GM18511 (cell line): Measurements from ENCODE around the gene CLDN10.
"Not testable (repeated sequence)": the region's sequence is repeated elsewhere in the genome, so short reads cannot be mapped to it uniquely, and the experiment has no call there.

Experiments used
- ATAC-seq: cut with Tn5 transposase; IDR thresholded peaks from one replicate; pipeline ENCODE4 v1.9.1; 2021; ENCODE audit warnings: mild to moderate bottlenecking, moderate library complexity; ENCODE audit not compliant: unreplicated experiment

Gene CLDN10

GRCh38 chr13:95540888-95541287 is 11.6 kb upstream of the CLDN10 start:
- ATAC-seq = no peak

GRCh38 chr13:95541308-95541707 is 11.2 kb upstream of the CLDN10 start:
- ATAC-seq = no peak

DNA sequence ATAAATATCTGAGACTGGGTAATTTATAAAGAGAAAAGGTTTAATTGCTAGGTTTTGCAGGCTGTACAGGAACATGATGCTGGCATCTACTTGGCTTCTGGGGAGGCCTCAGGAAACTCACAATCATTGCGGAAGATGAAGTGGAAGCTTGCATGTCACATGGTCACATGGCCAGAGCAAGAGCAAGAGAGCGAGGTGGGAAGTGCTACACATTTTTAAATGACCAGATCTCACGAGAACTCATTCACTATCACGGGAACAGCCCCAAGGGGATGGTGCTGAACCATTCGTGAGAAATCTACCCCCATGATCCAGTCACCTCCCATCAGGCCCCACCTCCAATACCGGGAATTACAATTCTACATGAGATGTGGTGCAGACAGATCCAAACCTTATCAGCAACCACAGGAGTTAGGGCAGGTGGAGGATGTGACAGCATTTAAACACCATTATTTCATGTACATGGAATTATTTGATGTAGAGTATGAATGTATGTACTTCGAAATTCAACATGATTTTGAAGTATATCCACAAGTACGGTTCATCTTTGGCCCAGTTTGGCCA is 10.5 kb upstream of the CLDN10 start:
- ATAC-seq = no peak

DNA sequence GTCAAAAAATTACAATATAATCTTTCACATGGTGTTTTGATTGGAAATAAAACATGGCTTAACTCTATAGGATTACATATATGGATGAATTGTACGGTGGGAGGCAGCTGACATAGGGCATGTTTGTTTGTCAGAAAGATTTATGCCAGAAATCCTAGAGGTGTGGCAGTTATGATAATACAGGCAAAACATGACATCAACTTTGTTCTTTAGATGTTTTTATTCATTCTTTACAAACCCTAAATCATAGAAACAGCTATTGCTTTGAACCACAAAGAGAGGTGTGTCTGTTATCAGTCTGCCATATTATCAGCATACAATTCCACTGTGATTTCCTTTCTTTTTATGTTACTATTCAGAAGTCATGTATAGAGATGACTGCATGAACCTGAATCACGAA is 8.2 kb upstream of the CLDN10 start:
- ATAC-seq = no peak

DNA sequence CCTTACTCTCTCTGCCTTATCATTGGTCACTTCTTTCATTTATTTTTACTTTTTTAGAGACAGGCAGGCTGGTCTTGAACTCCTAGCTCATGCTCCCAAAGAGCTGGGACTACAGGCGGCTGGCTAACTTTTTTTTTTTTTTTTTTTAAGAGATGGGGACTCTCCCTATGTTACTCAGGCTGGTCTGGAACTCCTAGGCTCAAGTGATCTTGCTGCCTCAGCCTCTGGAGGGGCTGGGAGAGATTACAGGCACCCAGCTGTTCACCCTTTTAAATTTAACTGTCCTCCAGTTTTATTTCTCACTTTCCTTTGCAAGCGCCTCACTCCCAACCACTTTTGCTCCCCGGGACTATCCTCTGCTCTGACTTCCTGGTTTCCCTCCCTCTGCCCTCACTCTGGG is 5.6 kb upstream of the CLDN10 start:
- no peak for ATAC-seq

DNA sequence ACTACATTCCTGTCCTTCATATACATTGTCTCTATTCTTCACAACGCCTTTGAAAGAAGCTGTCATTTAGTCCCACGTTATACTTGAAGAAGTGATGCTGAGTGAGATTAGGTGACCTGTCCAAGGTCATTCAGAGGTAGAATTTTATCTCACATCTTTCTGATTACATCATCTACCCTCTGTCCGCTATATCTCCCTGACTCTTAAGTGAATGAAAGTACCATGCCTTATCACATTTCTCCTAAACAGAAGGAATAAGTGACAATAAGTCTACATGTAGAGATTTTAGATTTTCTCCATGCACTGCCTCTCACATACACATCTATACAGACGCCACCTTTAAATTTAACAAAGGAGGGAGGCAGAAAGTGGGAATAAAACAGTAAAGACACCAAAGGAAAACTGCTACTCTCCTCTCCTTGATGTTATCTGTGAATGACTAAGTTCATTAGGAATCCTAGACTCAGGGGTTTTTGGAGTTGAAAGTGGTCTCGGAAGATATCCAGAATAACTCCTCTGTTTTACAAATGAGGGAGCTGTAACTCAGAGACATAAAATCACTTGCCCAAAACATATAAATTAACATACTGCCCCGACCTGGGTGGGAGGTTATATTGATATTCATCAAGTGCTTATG is 4.9 kb upstream of the CLDN10 start:
- ATAC-seq = no peak

GRCh38 chr13:95552208-95552538 is 347 bp upstream of the CLDN10 start:
- no peak for ATAC-seq

- ATAC-seq = no peak
Observed at GRCh38 chr13:95553581-95554385, 1.3 kb downstream of the CLDN10 start.

- ATAC-seq = no peak
Observed at GRCh38 chr13:95557013-95557412, 4.5 kb downstream of the CLDN10 start.

DNA sequence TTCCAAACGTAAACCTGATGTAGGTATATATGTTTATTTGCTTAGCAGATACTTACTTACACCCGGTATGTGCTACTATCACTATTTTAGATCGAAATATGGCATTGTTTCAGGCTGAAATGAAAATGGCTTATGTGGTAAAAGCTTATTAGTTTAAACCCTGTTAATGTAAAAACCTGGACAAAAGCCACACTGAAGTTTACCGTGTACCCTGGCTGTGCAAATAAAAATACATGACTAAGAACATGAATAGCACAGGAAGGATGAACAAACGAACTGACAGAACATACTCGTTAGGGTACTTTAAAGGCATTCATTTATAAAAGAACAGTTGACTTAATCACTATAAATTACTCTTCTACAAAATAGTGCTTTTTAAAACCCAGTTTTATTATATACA is 6.6 kb downstream of the CLDN10 start:
- ATAC-seq = no peak

DNA sequence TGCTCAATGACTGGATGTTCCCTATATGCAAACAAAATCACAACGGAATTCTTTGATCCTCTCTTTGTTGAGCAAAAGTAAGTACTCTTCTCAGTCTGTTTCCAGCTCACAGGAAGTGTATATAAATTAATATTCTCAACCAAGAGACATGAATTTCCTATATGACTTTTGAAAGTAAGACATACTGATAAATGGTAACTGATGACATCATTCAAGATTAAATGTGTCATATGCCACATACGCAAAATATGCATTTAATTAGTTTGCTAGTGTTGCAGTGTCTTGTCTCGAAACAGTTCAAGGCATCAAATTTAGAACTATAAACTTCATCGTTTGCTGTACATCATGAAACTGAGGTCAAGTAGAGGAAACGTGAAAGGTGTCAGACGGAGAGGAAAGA is 7.9 kb downstream of the CLDN10 start:
- ATAC-seq = no peak

DNA sequence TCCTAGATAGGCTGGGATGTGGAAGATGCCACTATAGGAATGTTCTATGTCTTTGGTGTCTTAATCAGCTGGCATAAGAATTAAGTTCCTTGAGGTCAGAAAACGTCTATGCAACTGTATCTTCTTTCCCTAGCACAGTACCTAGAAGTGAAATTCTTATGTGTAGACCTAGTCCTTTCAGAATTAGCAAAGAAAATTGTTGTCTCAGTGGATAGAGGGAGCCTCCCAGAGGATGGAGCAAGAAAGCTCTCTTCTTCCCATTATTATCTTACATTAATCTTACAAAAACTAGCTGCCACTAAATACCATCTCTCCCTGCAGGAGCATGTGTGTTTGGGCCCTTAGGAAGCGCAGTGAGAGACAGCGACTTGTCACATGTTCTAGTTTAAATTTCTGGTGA is 11.6 kb downstream of the CLDN10 start:
- no peak for ATAC-seq

DNA sequence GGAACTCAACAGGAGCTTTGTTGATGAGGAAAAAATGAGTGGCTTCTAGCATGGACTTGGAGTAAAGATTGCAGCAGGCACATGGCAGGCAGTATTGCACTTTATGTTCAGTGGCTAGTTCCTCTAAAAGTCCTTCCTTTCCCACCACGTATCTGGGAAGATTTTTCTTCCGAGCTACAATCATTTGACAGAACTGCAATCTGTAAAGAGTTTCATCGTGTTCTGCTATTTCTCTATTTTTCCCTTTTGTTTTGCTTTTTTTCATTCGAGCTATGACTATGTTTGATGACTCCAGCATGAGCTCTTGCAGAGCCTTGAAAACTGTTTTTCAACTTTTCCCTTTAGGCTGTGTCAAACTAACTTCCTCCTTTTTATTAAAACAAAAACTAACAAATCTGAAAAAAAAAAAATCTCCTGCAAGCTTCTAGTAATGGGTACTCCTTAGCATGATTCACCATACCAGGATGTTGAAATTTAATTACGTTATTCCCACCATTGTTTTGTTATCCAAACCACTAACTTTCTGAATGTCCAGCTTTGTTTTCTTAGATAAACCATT is 12.3 kb downstream of the CLDN10 start:
- ATAC-seq = no peak

DNA sequence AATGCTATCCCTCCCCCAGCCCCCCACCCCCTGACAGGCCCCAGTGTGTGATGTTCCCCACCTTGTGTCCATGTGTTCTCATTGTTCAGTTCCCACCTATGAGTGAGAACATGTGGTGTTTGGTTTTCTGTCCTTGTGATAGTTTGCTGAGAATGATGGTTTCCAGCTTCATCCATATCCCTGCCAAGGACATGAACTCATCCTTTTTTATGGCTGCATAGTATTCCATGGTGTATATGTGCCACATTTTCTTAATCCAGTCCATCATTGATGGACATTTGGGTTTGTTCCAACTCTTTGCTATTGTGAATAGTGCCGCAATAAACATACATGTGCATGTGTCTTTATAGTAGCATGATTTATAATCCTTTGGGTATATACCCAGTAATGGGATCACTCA is 13.2 kb downstream of the CLDN10 start:
- not testable (repeated sequence) for ATAC-seq

DNA sequence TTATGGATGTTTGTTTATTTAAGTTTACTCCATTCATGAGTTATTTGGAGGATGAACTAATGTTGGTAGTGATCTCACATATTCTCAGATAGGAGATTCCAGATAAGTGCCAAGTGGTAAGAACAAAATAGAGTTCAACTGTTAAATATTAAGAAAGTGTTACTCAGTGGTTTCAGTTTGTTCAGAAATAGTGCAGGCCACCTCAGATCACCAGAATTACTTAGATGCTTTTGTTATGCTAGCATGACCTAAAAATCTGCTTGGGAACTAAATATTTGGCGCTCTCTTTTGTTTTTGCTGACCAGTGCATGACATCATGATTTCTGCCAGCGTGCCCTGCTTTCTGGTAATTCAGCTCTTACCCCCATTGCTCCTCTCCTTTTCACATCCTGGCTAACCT is 15.6 kb downstream of the CLDN10 start:
- peak; percentile 62 for ATAC-seq

- ATAC-seq = no peak
Observed at GRCh38 chr13:95570016-95570415, 17.5 kb downstream of the CLDN10 start.

- ATAC-seq = no peak
Observed at GRCh38 chr13:95571941-95572340, 19.4 kb downstream of the CLDN10 start.

- ATAC-seq = no peak
Observed at GRCh38 chr13:95573221-95573620, 20.7 kb downstream of the CLDN10 start.

- peak; percentile 89 for ATAC-seq
Observed at GRCh38 chr13:95579303-95579702, 26.8 kb downstream of the CLDN10 start.

GRCh38 chr13:95585867-95586266 is 33.3 kb downstream of the CLDN10 start:
- no peak for ATAC-seq

DNA sequence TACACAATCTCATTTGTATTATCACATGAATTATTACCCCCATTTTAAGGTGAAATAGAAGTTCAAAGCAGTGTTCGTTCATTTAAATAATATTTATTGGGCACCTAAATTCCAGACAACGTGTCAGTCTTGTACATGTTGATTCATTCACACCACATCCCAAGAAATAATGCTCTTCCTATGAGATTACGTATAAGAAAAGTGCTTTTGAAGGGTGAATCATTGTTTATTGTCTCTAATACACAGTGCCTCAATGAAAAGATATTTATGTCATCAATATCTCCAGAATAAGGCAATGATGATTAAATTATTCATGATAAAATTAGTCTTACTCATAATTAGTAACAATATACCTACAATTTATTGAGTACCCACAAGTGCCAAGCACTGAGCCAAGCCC is 35.6 kb downstream of the CLDN10 start:
- no peak for ATAC-seq

- no peak for ATAC-seq
Observed at GRCh38 chr13:95588721-95589120, 36.2 kb downstream of the CLDN10 start.
